H9 (cell line): Measurements from ENCODE around the gene PRKAG2. TPM values are rescaled to one million over a fixed set of nuclear protein-coding genes. Genes with fewer than 3 reads are reported as not detected.

Experiments used
- DNase-seq: peaks from one replicate; pipeline ENCODE4 v3.0.0-alpha.2; 2017
- H2AFZ ChIP-seq: one replicate; pipeline ENCODE4 v1.6.1; 2013; ENCODE audit warnings: mild to moderate bottlenecking, low read length, control low read depth, moderate library complexity
- H2AK5ac ChIP-seq: 2 replicates; pipeline ENCODE4 v1.6.1; 2013; ENCODE audit warnings: low read length, control low read depth, mixed read lengths; ENCODE audit not compliant: insufficient read length
- H2BK120ac ChIP-seq: one replicate; pipeline ENCODE4 v1.6.1; 2013; ENCODE audit warnings: low read depth, mild to moderate bottlenecking, low read length, control low read depth, inconsistent platforms; ENCODE audit not compliant: poor library complexity, severe bottlenecking
- H2BK12ac ChIP-seq: 2 replicates; pipeline ENCODE4 v1.6.1; 2013; ENCODE audit warnings: low read length, control low read depth, mixed read lengths, low read depth; ENCODE audit not compliant: insufficient read length
- H2BK15ac ChIP-seq: 2 replicates; pipeline ENCODE4 v1.6.1; 2013; ENCODE audit warnings: low read depth, low read length, control low read depth
- H2BK20ac ChIP-seq: one replicate; pipeline ENCODE4 v1.6.1; 2013; ENCODE audit warnings: low read depth, mild to moderate bottlenecking, low read length, control low read depth, inconsistent platforms; ENCODE audit not compliant: poor library complexity, severe bottlenecking
- H2BK5ac ChIP-seq: 2 replicates; pipeline ENCODE4 v1.6.1; 2013; ENCODE audit warnings: low read length, control low read depth, mixed read lengths; ENCODE audit not compliant: insufficient read length
- H3K14ac ChIP-seq: 2 replicates; pipeline ENCODE4 v1.6.1; 2013; ENCODE audit warnings: low read length, control low read depth; ENCODE audit not compliant: insufficient read depth
- H3K18ac ChIP-seq: 2 replicates; pipeline ENCODE4 v1.6.1; 2013; ENCODE audit warnings: low read depth, mild to moderate bottlenecking, mixed read lengths, low read length, control low read depth; ENCODE audit not compliant: insufficient read length
- H3K23ac ChIP-seq: 2 replicates; pipeline ENCODE4 v1.6.1; 2013; ENCODE audit warnings: low read length, control low read depth, mixed read lengths, low read depth; ENCODE audit not compliant: insufficient read length
- H3K23me2 ChIP-seq: 2 replicates; pipeline ENCODE4 v1.6.1; 2013; ENCODE audit warnings: low read depth, mild to moderate bottlenecking, mixed read lengths, low read length, control low read depth; ENCODE audit not compliant: insufficient read length, poor library complexity, severe bottlenecking
- H3K27ac ChIP-seq: 2 replicates; pipeline ENCODE4 v1.5.1; 2013; ENCODE audit warnings: low read length, control low read depth, mixed read lengths, low read depth; ENCODE audit not compliant: insufficient read length
- H3K27me3 ChIP-seq: 2 replicates; pipeline ENCODE4 v1.6.1; 2013; ENCODE audit warnings: low read length, control low read depth, inconsistent platforms; ENCODE audit not compliant: insufficient read depth
- H3K4ac ChIP-seq: 2 replicates; pipeline ENCODE4 v1.6.1; 2013; ENCODE audit warnings: low read depth, mild to moderate bottlenecking, control low read depth, inconsistent platforms, low read length, moderate library complexity
- H3K4me1 ChIP-seq: 2 replicates; pipeline ENCODE4 v1.6.1; 2013; ENCODE audit warnings: low read length, control low read depth, inconsistent platforms; ENCODE audit not compliant: insufficient read depth
- H3K4me2 ChIP-seq: 2 replicates; pipeline ENCODE4 v1.6.1; 2013; ENCODE audit warnings: low read length, control low read depth, mixed read lengths; ENCODE audit not compliant: insufficient read length, insufficient read depth
- H3K56ac ChIP-seq: 2 replicates; pipeline ENCODE4 v1.6.1; 2013; ENCODE audit warnings: low read depth, mild to moderate bottlenecking, mixed read lengths, low read length, control low read depth; ENCODE audit not compliant: insufficient read length
- H3K79me1 ChIP-seq: 2 replicates; pipeline ENCODE4 v1.6.1; 2013; ENCODE audit warnings: low read depth, mild to moderate bottlenecking, moderate library complexity, low read length, control low read depth, inconsistent platforms; ENCODE audit not compliant: insufficient read depth, poor library complexity, severe bottlenecking
- H3K79me2 ChIP-seq: 2 replicates; pipeline ENCODE4 v1.6.1; 2013; ENCODE audit warnings: low read length, control low read depth, inconsistent platforms; ENCODE audit not compliant: insufficient read depth
- H3K9ac ChIP-seq: 2 replicates; pipeline ENCODE4 v1.6.1; 2013; ENCODE audit warnings: low read length, control low read depth, mixed read lengths; ENCODE audit not compliant: insufficient read length; ENCODE audit errors: extremely low read depth
- H3K9me3 ChIP-seq: one replicate; pipeline ENCODE4 v1.6.1; 2013; ENCODE audit warnings: low read depth, low read length, inconsistent platforms; ENCODE audit not compliant: control insufficient read depth
- H3T11ph ChIP-seq: one replicate; pipeline ENCODE4 v1.6.1; 2013; ENCODE audit warnings: mild to moderate bottlenecking, low read length, control low read depth, inconsistent platforms
- H4K20me1 ChIP-seq: one replicate; pipeline ENCODE4 v1.6.1; 2013; ENCODE audit not compliant: control insufficient read depth, insufficient read length, insufficient read depth
- H4K5ac ChIP-seq: 2 replicates; pipeline ENCODE4 v1.6.1; 2013; ENCODE audit warnings: low read depth, mild to moderate bottlenecking, mixed read lengths, low read length, control low read depth; ENCODE audit not compliant: insufficient read length
- H4K8ac ChIP-seq: replicated peaks from 2 replicates; pipeline ENCODE4 v1.6.1; 2013; ENCODE audit warnings: low read length, control low read depth, mixed read lengths, low read depth; ENCODE audit not compliant: insufficient read length
- H4K91ac ChIP-seq: 2 replicates; pipeline ENCODE4 v1.6.1; 2013; ENCODE audit warnings: low read depth, mild to moderate bottlenecking, moderate library complexity, mixed read lengths, low read length, control low read depth; ENCODE audit not compliant: insufficient read length
- H3K27ac Mint-ChIP-seq, 3 experiments: 2 replicates in 2 of 3; 3 replicates in 1 of 3; pipeline ENCODE4 v1.8.0; 2020 to 2021; ENCODE audit warnings: mixed read lengths in 3 of 3, mild to moderate bottlenecking in 1 of 3, moderate library complexity in 1 of 3
- H3K27me3 Mint-ChIP-seq: 2 replicates; pipeline ENCODE4 v1.8.0; 2021; ENCODE audit warnings: low read depth, mild to moderate bottlenecking, moderate library complexity, mixed read lengths
- H3K36me3 Mint-ChIP-seq, 3 experiments: 2 replicates in 2 of 3; 3 replicates in 1 of 3; pipeline ENCODE4 v1.8.0; 2020 to 2021; ENCODE audit warnings: low read depth in 3 of 3, mixed read lengths in 3 of 3; ENCODE audit not compliant: insufficient read depth in 1 of 3
- H3K4me1 Mint-ChIP-seq, 2 experiments: 2 replicates each; pipeline ENCODE4 v1.8.0; 2020; ENCODE audit warnings: mixed read lengths in 2 of 2
- H3K4me3 Mint-ChIP-seq, 2 experiments: 2 replicates in 1 of 2; 3 replicates in 1 of 2; pipeline ENCODE4 v1.8.0; 2020 to 2021; ENCODE audit warnings: mild to moderate bottlenecking in 2 of 2, mixed read lengths in 2 of 2, moderate library complexity in 1 of 2
- H3K9me3 Mint-ChIP-seq, 2 experiments: 2 replicates in 1 of 2; 3 replicates in 1 of 2; pipeline ENCODE4 v1.8.0; 2020; ENCODE audit warnings: mild to moderate bottlenecking in 2 of 2, mixed read lengths in 2 of 2, moderate library complexity in 1 of 2
- WGBS: extraction: QIAGEN DNeasy Blood & Tissue Kit; methylation state at CpG from one replicate; pipeline ENCODE4 v1.1.7; 2013; ENCODE audit warnings: missing lambda C conversion rate, low lambda C conversion rate, mixed read lengths; ENCODE audit not compliant: insufficient read length; ENCODE audit errors: extremely low coverage; 5-methylcytosine and 5-hydroxymethylcytosine counted together
- total RNA-seq: library from RNA; stranded (reverse); gene quantifications from 2 replicates; pipeline ENCODE4 v1.2.1, GENCODE V29; 2021
- TF ChIP-seq, protein P1 (sequence below): fragments of 200-600 bp; sonication (generic); conservative IDR thresholded peaks from 3 replicates; pipeline ENCODE4 v1.8.0; 2021; ENCODE audit warnings: antibody characterized with exemption, mild to moderate bottlenecking

PRKAG2 gene
- total RNA-seq, 1 experiment from 2014 or later = 11.8 TPM

DNA sequence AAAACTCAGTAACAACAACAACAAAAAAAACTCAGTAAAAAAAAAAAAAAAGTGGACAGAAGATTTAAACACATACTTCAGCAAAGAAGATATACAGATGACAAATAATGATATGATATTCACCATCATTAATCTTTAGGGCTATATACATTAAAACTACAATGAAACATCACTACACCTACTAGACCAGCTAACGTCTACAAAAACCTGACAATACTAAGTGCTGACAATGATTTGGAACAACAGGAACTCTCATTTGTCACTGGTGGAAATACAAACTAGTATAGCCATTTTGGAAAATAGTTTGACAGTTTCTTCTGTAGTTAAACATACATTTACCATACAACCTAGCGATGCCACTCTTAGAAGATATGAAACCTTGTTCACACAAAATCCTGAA lies 185.5 kb downstream of the PRKAG2 start:
- no peak overlapping the region for H3T11ph ChIP-seq
- no peak overlapping the region for H3K27ac Mint-ChIP-seq
- no peak overlapping the region for H3K4ac ChIP-seq
- H3K27me3 ChIP-seq = no peaks in the 10 kb centered on the region
- TF ChIP-seq, protein P1, sequence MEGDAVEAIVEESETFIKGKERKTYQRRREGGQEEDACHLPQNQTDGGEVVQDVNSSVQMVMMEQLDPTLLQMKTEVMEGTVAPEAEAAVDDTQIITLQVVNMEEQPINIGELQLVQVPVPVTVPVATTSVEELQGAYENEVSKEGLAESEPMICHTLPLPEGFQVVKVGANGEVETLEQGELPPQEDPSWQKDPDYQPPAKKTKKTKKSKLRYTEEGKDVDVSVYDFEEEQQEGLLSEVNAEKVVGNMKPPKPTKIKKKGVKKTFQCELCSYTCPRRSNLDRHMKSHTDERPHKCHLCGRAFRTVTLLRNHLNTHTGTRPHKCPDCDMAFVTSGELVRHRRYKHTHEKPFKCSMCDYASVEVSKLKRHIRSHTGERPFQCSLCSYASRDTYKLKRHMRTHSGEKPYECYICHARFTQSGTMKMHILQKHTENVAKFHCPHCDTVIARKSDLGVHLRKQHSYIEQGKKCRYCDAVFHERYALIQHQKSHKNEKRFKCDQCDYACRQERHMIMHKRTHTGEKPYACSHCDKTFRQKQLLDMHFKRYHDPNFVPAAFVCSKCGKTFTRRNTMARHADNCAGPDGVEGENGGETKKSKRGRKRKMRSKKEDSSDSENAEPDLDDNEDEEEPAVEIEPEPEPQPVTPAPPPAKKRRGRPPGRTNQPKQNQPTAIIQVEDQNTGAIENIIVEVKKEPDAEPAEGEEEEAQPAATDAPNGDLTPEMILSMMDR = no peak
- DNase-seq = no peak
- H2BK5ac ChIP-seq = no peak overlapping the region
- WGBS = no CpG with 5 or more reads among the region's 2 CpGs
- no peak overlapping the region for H2BK15ac ChIP-seq
- H2AK5ac ChIP-seq = no peak overlapping the region
- peaks cover 8% of the 10 kb centered on the region; the same call in 1 of the 2 replicates for H3K4me1 ChIP-seq
- no peak overlapping the region for H3K9ac ChIP-seq
- no peaks in the 10 kb centered on the region for H4K20me1 ChIP-seq
- no peak overlapping the region for H3K18ac ChIP-seq
- no peak overlapping the region for H3K14ac ChIP-seq
- no peak overlapping the region for H2BK120ac ChIP-seq
- peaks cover 2% of the 10 kb centered on the region; the same call in 1 of the 2 replicates for H3K27me3 Mint-ChIP-seq
- peaks cover 37 to 45% of the 10 kb centered on the region in 2 experiments for H3K4me1 Mint-ChIP-seq
- no peak overlapping the region for H3K4me2 ChIP-seq
- H2AFZ ChIP-seq = no peak overlapping the region
- no peak overlapping the region for H2BK20ac ChIP-seq
- no peaks in the 10 kb centered on the region for H3K23me2 ChIP-seq
- no peak overlapping the region for H3K23ac ChIP-seq
- no peak overlapping the region for H3K4me3 Mint-ChIP-seq
- no peak overlapping the region for H3K27ac ChIP-seq
- H3K56ac ChIP-seq = no peak overlapping the region
- H3K79me2 ChIP-seq = no peaks in the 10 kb centered on the region
- H3K36me3 Mint-ChIP-seq = no peaks in the 10 kb centered on the region
- no peak overlapping the region for H4K91ac ChIP-seq
- no peak overlapping the region for H4K8ac ChIP-seq
- no peaks in the 10 kb centered on the region for H3K9me3 Mint-ChIP-seq
- H2BK12ac ChIP-seq = no peak overlapping the region
- H4K5ac ChIP-seq = no peak overlapping the region
- H3K79me1 ChIP-seq = no peaks in the 10 kb centered on the region
- H3K9me3 ChIP-seq = no peaks in the 10 kb centered on the region
